Measurements from ENCODE around the gene GLIS2.

GRCh38 chr16:4340443-4340842 lies 24.6 kb downstream of the GLIS2 start:
- TF ChIP-seq CTCF (IDR thresholded peaks at IDR 0.05) = no peak
- TF ChIP-seq POLR2A (IDR thresholded peaks at IDR 0.05) = no peak
- no peak for TF ChIP-seq POLR2AphosphoS5 (IDR thresholded peaks at IDR 0.05; ENCODE audit: insufficient read depth in 1 of 2, low read depth in 1 of 2)

Data from vagina (tissue), 2 donors.